Neural progenitor cell (in vitro differentiated cells): ENCODE data around the gene FAM131C. TPM values are rescaled to one million over a fixed set of nuclear protein-coding genes. Genes with fewer than 3 reads are reported as not detected.

Experiments
- DNase-seq: peaks from one replicate; pipeline ENCODE4 v3.0.0-alpha.2; 2016; ENCODE audit warnings: low spot score
- H2AFZ ChIP-seq: fragments of 200-600 bp; sonication (generic); replicated peaks from 2 replicates; pipeline ENCODE4 v1.6.1; 2016; ENCODE audit warnings: antibody characterized with exemption
- H3F3A ChIP-seq: fragments of 200-600 bp; sonication (generic); 2 replicates; pipeline ENCODE4 v1.6.1; 2016; ENCODE audit warnings: antibody characterized with exemption, low read depth
- H3K27ac ChIP-seq: fragments of 200-600 bp; sonication (generic); 2 replicates; pipeline ENCODE4 v1.5.1; 2016; ENCODE audit warnings: mild to moderate bottlenecking
- H3K27me3 ChIP-seq: fragments of 200-600 bp; sonication (generic); 2 replicates; pipeline ENCODE4 v1.6.1; 2016; ENCODE audit warnings: mild to moderate bottlenecking, moderate library complexity
- H3K36me3 ChIP-seq: fragments of 200-600 bp; sonication (generic); 2 replicates; pipeline ENCODE4 v1.5.1; 2016
- H3K4me1 ChIP-seq: fragments of 200-600 bp; sonication (generic); 2 replicates; pipeline ENCODE4 v1.6.1; 2016; ENCODE audit warnings: mixed run types
- H3K4me2 ChIP-seq: fragments of 200-600 bp; sonication (generic); 2 replicates; pipeline ENCODE4 v1.6.1; 2016
- H3K4me3 ChIP-seq: fragments of 200-600 bp; sonication (generic); 2 replicates; pipeline ENCODE4 v1.5.1; 2016
- H3K79me2 ChIP-seq: fragments of 200-600 bp; sonication (generic); 2 replicates; pipeline ENCODE4 v1.6.1; 2016; ENCODE audit warnings: low read depth
- H3K9ac ChIP-seq: fragments of 200-600 bp; sonication (generic); 2 replicates; pipeline ENCODE4 v1.6.1; 2016
- H3K9me3 ChIP-seq: fragments of 200-600 bp; sonication (generic); 2 replicates; pipeline ENCODE4 v1.5.1; 2016; ENCODE audit warnings: low read depth
- H4K20me1 ChIP-seq: fragments of 200-600 bp; sonication (generic); 2 replicates; pipeline ENCODE4 v1.6.1; 2016; ENCODE audit warnings: low read depth
- H3K27ac Mint-ChIP-seq: 3 replicates; pipeline ENCODE4 v1.8.0; 2021; ENCODE audit warnings: mixed read lengths
- H3K27me3 Mint-ChIP-seq: 2 replicates; pipeline ENCODE4 v1.8.0; 2022; ENCODE audit warnings: low read depth, mild to moderate bottlenecking, inconsistent platforms, moderate library complexity, mixed read lengths; ENCODE audit not compliant: insufficient read depth
- H3K36me3 Mint-ChIP-seq: 3 replicates; pipeline ENCODE4 v1.8.0; 2021; ENCODE audit warnings: mixed read lengths
- H3K4me1 Mint-ChIP-seq: 3 replicates; pipeline ENCODE4 v1.8.0; 2021; ENCODE audit warnings: mixed read lengths
- H3K4me3 Mint-ChIP-seq: 3 replicates; pipeline ENCODE4 v1.8.0; 2021; ENCODE audit warnings: mild to moderate bottlenecking, moderate library complexity, mixed read lengths
- H3K9me3 Mint-ChIP-seq: 3 replicates; pipeline ENCODE4 v1.8.0; 2020; ENCODE audit warnings: mixed read lengths
- EZH2 ChIP-seq: fragments of 200-600 bp; sonication (generic); IDR thresholded peaks from 2 replicates; pipeline ENCODE4 v1.6.1; 2017; ENCODE audit warnings: antibody characterized with exemption, mild to moderate bottlenecking, moderate library complexity
- EZH2phosphoT487 ChIP-seq: fragments of 200-600 bp; sonication (generic); IDR thresholded peaks from 2 replicates; pipeline ENCODE4 v1.6.1; 2017; ENCODE audit warnings: antibody characterized with exemption
- total RNA-seq: library from RNA; depleted of rRNA; stranded (reverse); fragments of >200 nt; gene quantifications from 2 replicates; pipeline ENCODE4 v1.2.3, GENCODE V29; 2015; ENCODE audit warnings: low replicate concordance
- TF ChIP-seq, protein P1 (sequence below): fragments of 200-600 bp; sonication (generic); IDR thresholded peaks from 2 replicates; pipeline ENCODE4 v1.5.1; 2017; ENCODE audit warnings: antibody characterized with exemption, mild to moderate bottlenecking

Gene FAM131C
- total RNA-seq, 1 donor from 2014 or later = 0.13 TPM

DNA sequence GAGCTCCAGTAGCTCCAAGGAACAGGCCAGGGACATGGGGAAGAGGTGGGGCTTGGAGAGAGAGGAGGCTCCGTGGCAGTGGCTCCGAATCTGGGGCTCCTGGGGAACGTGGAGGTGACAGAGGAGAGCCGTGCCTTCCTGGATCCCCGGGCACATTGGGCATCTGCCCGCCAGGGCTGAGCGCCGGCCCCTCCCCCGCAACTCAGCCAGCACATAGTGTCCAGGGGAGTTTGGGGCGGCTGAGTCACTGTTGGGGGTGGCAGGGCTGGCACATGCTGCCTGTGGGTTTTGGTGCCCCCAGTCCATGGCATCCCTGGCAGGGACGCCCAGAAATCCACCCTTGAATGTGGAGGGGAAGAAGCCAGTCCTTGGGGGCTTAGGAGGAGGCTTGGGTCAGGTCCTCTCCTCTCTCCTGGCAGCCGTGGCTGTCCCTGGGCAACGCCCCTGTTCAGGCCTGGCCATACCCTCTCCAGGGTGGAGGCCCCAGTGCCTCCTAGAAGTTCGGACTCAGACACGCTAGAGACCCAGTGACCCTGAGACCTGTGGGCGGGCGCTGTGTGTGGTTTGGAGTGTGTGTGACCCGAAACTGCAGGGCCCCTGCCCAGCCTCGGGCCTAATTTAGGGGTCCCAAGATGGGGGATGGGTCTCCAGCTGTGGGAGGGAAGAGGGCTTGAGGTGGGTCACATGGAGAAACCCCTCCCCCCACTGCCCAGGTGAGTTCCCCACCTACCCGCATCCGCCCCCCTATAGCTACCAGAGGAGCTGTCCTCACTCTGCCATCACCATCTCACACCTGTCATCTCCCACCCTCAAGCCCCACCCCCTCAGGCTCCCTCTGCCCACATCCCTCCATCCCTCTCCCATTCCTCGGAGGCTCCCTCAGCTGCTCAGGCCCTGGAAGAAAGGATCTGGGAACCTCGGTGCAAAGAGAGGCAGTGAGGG is 57.2 kb downstream of the FAM131C start:
- H3K79me2 ChIP-seq = no peaks in the 10 kb centered on the region
- no peak overlapping the region for H3K27ac ChIP-seq
- Mint-ChIP-seq H3K36me3 (no peaks in the 10 kb centered on the region), H3K9me3 (no peaks in the 10 kb centered on the region), H3K27ac (no peak overlapping the region), H3K4me1 (peaks cover 39% of the 10 kb centered on the region), H3K4me3 (no peak overlapping the region), H3K27me3 (peaks cover 11% of the 10 kb centered on the region)
- no peaks in the 10 kb centered on the region for H3K36me3 ChIP-seq
- no peak overlapping the region for H2AFZ ChIP-seq
- no peaks in the 10 kb centered on the region for H3F3A ChIP-seq
- no peak for DNase-seq
- TF ChIP-seq EZH2 (no peak), EZH2phosphoT487 (no peak)
- TF ChIP-seq, protein P1, sequence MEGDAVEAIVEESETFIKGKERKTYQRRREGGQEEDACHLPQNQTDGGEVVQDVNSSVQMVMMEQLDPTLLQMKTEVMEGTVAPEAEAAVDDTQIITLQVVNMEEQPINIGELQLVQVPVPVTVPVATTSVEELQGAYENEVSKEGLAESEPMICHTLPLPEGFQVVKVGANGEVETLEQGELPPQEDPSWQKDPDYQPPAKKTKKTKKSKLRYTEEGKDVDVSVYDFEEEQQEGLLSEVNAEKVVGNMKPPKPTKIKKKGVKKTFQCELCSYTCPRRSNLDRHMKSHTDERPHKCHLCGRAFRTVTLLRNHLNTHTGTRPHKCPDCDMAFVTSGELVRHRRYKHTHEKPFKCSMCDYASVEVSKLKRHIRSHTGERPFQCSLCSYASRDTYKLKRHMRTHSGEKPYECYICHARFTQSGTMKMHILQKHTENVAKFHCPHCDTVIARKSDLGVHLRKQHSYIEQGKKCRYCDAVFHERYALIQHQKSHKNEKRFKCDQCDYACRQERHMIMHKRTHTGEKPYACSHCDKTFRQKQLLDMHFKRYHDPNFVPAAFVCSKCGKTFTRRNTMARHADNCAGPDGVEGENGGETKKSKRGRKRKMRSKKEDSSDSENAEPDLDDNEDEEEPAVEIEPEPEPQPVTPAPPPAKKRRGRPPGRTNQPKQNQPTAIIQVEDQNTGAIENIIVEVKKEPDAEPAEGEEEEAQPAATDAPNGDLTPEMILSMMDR = no peak
- no peak overlapping the region for H3K9ac ChIP-seq
- peaks cover 44% of the 10 kb centered on the region for H3K27me3 ChIP-seq
- H3K4me1 ChIP-seq = peaks cover 9% of the 10 kb centered on the region
- H3K4me2 ChIP-seq = no peak overlapping the region
- peaks cover 3% of the 10 kb centered on the region for H4K20me1 ChIP-seq
- no peaks in the 10 kb centered on the region for H3K9me3 ChIP-seq
- no peak overlapping the region for H3K4me3 ChIP-seq

DNA sequence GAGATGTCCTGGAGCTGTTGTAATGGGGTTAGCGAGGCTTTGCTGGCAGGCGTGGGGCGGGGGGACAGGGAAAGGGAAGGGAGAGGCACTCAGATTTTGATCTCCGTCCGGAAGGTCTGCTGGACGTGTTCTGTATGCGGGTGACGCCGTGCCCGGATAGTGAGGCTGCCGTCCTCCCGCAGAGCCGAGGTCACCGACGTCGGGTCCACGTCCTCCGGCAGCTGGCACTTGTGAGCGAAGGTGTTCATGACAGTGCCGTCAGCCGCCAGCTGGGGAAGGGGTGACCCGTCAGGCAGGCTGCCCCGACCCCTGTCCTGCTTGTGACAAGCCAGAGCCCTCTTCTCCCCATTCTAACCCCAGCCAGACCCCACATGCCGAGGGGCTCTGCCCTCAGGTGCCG is 58.0 kb downstream of the FAM131C start:
- Histone ChIP-seq H3K4me1 (peaks cover 9% of the 10 kb centered on the region), H3K27ac (no peak overlapping the region), H3K9me3 (no peaks in the 10 kb centered on the region), H2AFZ (no peak overlapping the region), H3K9ac (no peak overlapping the region), H3F3A (no peaks in the 10 kb centered on the region), H3K27me3 (peaks cover 46% of the 10 kb centered on the region), H3K4me3 (no peak overlapping the region), H3K79me2 (no peaks in the 10 kb centered on the region), H4K20me1 (peaks cover 3% of the 10 kb centered on the region), H3K36me3 (no peaks in the 10 kb centered on the region), H3K4me2 (no peak overlapping the region)
- Mint-ChIP-seq H3K27me3 (peaks cover 13% of the 10 kb centered on the region), H3K36me3 (no peaks in the 10 kb centered on the region), H3K9me3 (no peaks in the 10 kb centered on the region), H3K4me1 (peaks cover 39% of the 10 kb centered on the region), H3K27ac (peak overlapping the region; percentile 42), H3K4me3 (no peak overlapping the region)
- TF ChIP-seq EZH2 (no peak), EZH2phosphoT487 (no peak)
- TF ChIP-seq, protein P1 = no peak
- DNase-seq = no peak

DNA sequence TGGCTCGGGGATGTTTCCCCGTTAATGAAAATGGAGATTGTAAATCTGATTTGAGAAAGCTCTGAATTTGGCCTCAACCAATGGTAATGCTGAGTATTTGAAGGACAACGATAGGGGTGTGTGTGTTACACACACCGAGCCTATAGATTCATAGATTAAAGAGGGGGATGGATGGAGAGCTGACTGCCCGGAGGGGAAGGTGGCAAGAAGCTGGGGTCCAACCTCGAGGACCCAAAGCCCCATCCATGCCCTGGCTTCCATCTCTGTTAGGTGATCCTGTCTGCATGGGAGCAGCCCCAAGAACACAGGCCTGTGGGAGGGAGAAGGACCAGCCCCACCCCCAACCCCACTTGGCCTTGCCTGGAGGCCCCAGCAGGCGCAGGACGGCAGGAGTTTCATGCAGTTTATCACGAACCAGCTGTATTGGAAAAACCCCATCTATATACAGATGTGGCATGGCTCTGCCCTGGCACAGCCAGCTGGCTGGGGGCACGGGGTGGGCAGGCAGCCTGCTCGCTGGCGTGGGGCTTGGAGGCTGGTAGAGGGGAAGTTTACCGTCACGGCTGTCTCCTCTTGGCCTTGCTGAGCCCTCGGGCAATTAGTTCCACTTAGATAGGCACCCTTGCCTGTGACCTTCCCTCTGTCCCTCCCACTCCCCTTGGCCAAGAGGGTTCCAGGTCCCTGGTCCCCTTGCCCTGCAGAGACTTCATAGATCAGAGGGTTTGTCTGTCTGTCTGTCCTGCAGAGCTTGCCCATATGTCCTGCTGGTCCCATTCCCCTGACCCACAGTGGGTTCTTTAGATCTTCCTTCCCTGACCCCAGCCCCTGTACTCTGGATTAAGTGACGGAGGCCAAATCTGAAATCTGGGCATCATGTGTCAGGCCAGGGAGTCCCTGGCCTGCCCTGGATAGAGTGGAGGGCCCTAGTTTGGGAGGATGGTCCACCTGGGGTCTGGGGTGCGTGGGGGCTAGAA is 58.7 kb downstream of the FAM131C start:
- Histone ChIP-seq H3K27ac (no peak overlapping the region), H2AFZ (no peak overlapping the region), H3K79me2 (no peaks in the 10 kb centered on the region), H3F3A (no peaks in the 10 kb centered on the region), H3K4me3 (no peak overlapping the region), H3K9ac (no peak overlapping the region), H3K36me3 (no peaks in the 10 kb centered on the region), H3K4me2 (no peak overlapping the region), H3K27me3 (peaks cover 46% of the 10 kb centered on the region), H3K4me1 (peaks cover 9% of the 10 kb centered on the region), H4K20me1 (peaks cover 3% of the 10 kb centered on the region), H3K9me3 (no peaks in the 10 kb centered on the region)
- Mint-ChIP-seq H3K9me3 (no peaks in the 10 kb centered on the region), H3K4me3 (peak overlapping the region; percentile 67), H3K27me3 (peaks cover 11% of the 10 kb centered on the region), H3K4me1 (peaks cover 35% of the 10 kb centered on the region), H3K27ac (peak overlapping the region; percentile 75), H3K36me3 (no peaks in the 10 kb centered on the region)
- TF ChIP-seq EZH2 (no peak), EZH2phosphoT487 (no peak)
- TF ChIP-seq, protein P1 = no peak
- no peak for DNase-seq
